Body of pancreas (tissue), 4 donors: ENCODE measurements around the gene KRTAP6-1.

Experiments used
- POLR2A ChIP-seq, 3 donors: fragments of 450-650 bp; IDR thresholded peaks; one replicate each; pipeline ENCODE4 v1.6.1; 2016; ENCODE audit warnings: antibody characterized with exemption in 3 of 3, mild to moderate bottlenecking in 2 of 3
- TF ChIP-seq, protein P1 (sequence below), 7 experiments: fragments of 450-650 bp in 4 of 7; fragments of 200-600 bp in 3 of 7; sonication (generic) in 3 of 7; IDR thresholded peaks; one replicate each; pipeline ENCODE4 v1.5.1; 2016 to 2019; ENCODE audit warnings: antibody characterized with exemption in 7 of 7

DNA sequence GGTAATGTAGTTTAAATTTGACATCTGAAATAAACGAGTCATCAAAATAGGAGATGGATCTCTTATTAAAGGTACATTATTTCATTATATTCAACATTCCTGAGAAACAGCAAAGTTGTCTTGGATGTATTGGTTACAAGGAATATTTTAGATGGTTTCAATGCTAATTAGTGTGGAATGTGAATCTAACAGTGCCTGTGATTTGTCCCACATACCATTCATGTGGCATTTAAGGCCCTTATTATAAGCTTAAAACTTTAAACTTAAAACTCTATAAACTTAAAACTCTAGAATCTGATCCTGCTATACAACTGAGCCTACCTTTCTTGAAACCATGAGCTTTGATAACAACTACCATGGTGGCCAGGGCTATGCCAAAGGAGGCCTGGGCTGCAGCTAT lies 12.9 kb downstream of the KRTAP6-1 start, which contains the start of gene KRTAP22-1:
- TF ChIP-seq, protein P1, sequence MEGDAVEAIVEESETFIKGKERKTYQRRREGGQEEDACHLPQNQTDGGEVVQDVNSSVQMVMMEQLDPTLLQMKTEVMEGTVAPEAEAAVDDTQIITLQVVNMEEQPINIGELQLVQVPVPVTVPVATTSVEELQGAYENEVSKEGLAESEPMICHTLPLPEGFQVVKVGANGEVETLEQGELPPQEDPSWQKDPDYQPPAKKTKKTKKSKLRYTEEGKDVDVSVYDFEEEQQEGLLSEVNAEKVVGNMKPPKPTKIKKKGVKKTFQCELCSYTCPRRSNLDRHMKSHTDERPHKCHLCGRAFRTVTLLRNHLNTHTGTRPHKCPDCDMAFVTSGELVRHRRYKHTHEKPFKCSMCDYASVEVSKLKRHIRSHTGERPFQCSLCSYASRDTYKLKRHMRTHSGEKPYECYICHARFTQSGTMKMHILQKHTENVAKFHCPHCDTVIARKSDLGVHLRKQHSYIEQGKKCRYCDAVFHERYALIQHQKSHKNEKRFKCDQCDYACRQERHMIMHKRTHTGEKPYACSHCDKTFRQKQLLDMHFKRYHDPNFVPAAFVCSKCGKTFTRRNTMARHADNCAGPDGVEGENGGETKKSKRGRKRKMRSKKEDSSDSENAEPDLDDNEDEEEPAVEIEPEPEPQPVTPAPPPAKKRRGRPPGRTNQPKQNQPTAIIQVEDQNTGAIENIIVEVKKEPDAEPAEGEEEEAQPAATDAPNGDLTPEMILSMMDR (IDR thresholded peaks at IDR 0.05), result no peak
- no peak for TF ChIP-seq POLR2A (IDR thresholded peaks at IDR 0.05)
